Smooth muscle cell (in vitro differentiated cells): Measurements from ENCODE around the gene WNT4. TPM values are rescaled to one million over a fixed set of nuclear protein-coding genes. Genes with fewer than 3 reads are reported as not detected.
"Not testable (repeated sequence)": the region's sequence is repeated elsewhere in the genome, so short reads cannot be mapped to it uniquely, and the experiment has no call there.

Experiments
- DNase-seq: peaks from one replicate; lab custom pipeline; 2025; ENCODE audit not compliant: unreplicated experiment; lab: John Stamatoyannopoulos, UW
- H2AFZ ChIP-seq: fragments of 200-600 bp; sonication (generic); 2 replicates; pipeline ENCODE4 v1.6.0; 2016; ENCODE audit warnings: antibody characterized with exemption, low read depth, mild to moderate bottlenecking
- H3F3A ChIP-seq: fragments of 200-600 bp; sonication (generic); 2 replicates; pipeline ENCODE4 v1.6.0; 2017; ENCODE audit warnings: antibody characterized with exemption, low read depth
- H3K27ac ChIP-seq: fragments of 200-600 bp; sonication (generic); 2 replicates; pipeline ENCODE4 v1.5.1; 2016; ENCODE audit warnings: low read depth, mild to moderate bottlenecking
- H3K27me3 ChIP-seq: fragments of 200-600 bp; sonication (generic); 2 replicates; pipeline ENCODE4 v1.6.1; 2016; ENCODE audit warnings: low read depth, mild to moderate bottlenecking
- H3K36me3 ChIP-seq: fragments of 200-600 bp; sonication (generic); 2 replicates; pipeline ENCODE4 v1.5.1; 2016; ENCODE audit warnings: low read depth
- H3K4me1 ChIP-seq: fragments of 200-600 bp; sonication (generic); 2 replicates; pipeline ENCODE4 v1.5.1; 2016; ENCODE audit warnings: low read depth
- H3K4me2 ChIP-seq: fragments of 200-600 bp; sonication (generic); 2 replicates; pipeline ENCODE4 v1.6.0; 2016; ENCODE audit warnings: mild to moderate bottlenecking
- H3K4me3 ChIP-seq: fragments of 200-600 bp; sonication (generic); 2 replicates; pipeline ENCODE4 v1.5.1; 2016; ENCODE audit warnings: mild to moderate bottlenecking
- H3K79me2 ChIP-seq: fragments of 200-600 bp; sonication (generic); 2 replicates; pipeline ENCODE4 v1.6.0; 2016; ENCODE audit warnings: low read depth, mild to moderate bottlenecking
- H3K9ac ChIP-seq: fragments of 200-600 bp; sonication (generic); 2 replicates; pipeline ENCODE4 v1.6.0; 2016; ENCODE audit warnings: low read depth
- H3K9me3 ChIP-seq: fragments of 200-600 bp; sonication (generic); replicated peaks from 2 replicates; pipeline ENCODE4 v1.5.1; 2016; ENCODE audit warnings: low read depth
- H4K20me1 ChIP-seq: fragments of 200-600 bp; sonication (generic); 2 replicates; pipeline ENCODE4 v1.6.0; 2016; ENCODE audit warnings: low read depth
- CTCF ChIP-seq: fragments of 200-600 bp; sonication (generic); IDR thresholded peaks from 2 replicates; pipeline ENCODE4 v1.5.1; 2017; ENCODE audit warnings: borderline replicate concordance, mild to moderate bottlenecking, antibody characterized with exemption; ENCODE audit not compliant: insufficient read depth, poor library complexity, severe bottlenecking
- WGBS: methylation state at CpG from one replicate; pipeline ENCODE4 v1.1.7; 2016; ENCODE audit warnings: low lambda C conversion rate; 5-methylcytosine and 5-hydroxymethylcytosine counted together
- polyA plus RNA-seq: library from polyadenylated mRNA; unstranded; fragments of >200 nt; fragmentation: Nextera tagmentation; extraction: Ambion mirVana; gene quantifications from 2 replicates; pipeline ENCODE4 v1.2.1, GENCODE V29; 2016
- total RNA-seq: library from RNA; depleted of rRNA; stranded (reverse); fragments of >200 nt; gene quantifications from 2 replicates; pipeline ENCODE4 v1.2.3, GENCODE V29; 2014

WNT4 gene
- total and polyA plus RNA-seq, 2 experiments from 2014 or later, result 0.18 to 0.55 TPM

DNA sequence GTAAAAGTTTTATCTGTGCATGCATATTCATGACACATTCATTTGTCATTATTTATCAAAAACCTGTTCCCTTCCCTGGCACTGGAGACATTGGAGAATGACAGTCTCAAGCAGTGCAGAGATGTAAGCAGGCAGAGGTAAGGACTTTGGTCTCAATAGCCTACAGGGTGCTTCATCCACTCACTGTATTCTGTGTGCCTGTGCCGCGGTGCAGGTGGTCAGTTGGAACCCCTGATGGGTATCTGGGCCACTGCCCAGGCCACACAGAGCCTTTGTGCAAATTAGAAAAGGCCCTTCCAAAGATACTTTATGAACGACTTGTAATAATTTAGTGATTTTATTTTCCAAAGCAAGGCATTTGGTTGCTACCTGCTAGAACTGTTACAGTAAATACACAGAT lies 46.4 kb downstream of the WNT4 start:
- Histone ChIP-seq H3K4me2 (no peak overlapping the region), H3K9me3 (no peaks in the 10 kb centered on the region), H3K27me3 (no peaks in the 10 kb centered on the region), H3K36me3 (no peaks in the 10 kb centered on the region), H3F3A (peaks cover 13% of the 10 kb centered on the region), H3K27ac (no peak overlapping the region), H3K4me3 (no peak overlapping the region), H3K9ac (no peak overlapping the region), H3K4me1 (no peaks in the 10 kb centered on the region), H3K79me2 (peaks cover 90% of the 10 kb centered on the region), H2AFZ (no peak overlapping the region), H4K20me1 (peaks cover 98% of the 10 kb centered on the region)
- 93% methylated on average over 3 of the region's 3 CpGs for WGBS
- DNase-seq, result no peak
- no peak for TF ChIP-seq CTCF

DNA sequence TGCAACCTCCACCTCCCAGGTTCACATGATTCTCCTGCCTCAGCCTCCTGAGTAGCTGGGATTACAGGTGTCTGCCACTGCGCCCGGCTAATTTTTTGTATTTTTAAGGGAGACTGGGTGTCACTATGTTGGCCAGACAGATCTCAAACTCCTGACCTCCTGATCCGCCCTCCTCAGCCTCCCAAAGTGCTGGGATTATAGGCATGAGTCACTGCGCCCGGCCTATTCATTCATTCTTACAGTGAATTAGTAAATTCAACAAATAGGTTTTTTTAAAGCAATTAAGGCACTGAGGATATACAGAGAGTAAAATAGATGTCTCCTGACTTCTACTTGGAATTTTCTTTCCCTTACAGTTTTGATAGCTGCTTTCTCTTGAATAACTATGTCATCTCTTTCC lies 46.9 kb downstream of the WNT4 start:
- Histone ChIP-seq H3K27ac (no peak overlapping the region), H3K79me2 (peaks cover 90% of the 10 kb centered on the region), H3K4me1 (no peaks in the 10 kb centered on the region), H2AFZ (no peak overlapping the region), H3K9me3 (no peaks in the 10 kb centered on the region), H3K4me2 (no peak overlapping the region), H3K36me3 (no peaks in the 10 kb centered on the region), H3K9ac (no peak overlapping the region), H3K27me3 (no peaks in the 10 kb centered on the region), H3K4me3 (no peak overlapping the region), H3F3A (peaks cover 13% of the 10 kb centered on the region), H4K20me1 (peaks cover 98% of the 10 kb centered on the region)
- no peak for TF ChIP-seq CTCF
- 59% methylated on average over 5 of the region's 5 CpGs for WGBS
- no peak for DNase-seq

GRCh38 chr1:22093513-22093912 lies 49.4 kb downstream of the WNT4 start:
- H3K4me2 ChIP-seq, result no peak overlapping the region
- no peaks in the 10 kb centered on the region for H3K9me3 ChIP-seq
- H3K4me1 ChIP-seq, result peaks cover 9% of the 10 kb centered on the region
- H3K36me3 ChIP-seq, result no peaks in the 10 kb centered on the region
- no peaks in the 10 kb centered on the region for H3K27me3 ChIP-seq
- H3F3A ChIP-seq, result peaks cover 8% of the 10 kb centered on the region
- WGBS, result 100% methylated on average over 1 of the region's 1 CpG
- no peak overlapping the region for H3K27ac ChIP-seq
- H4K20me1 ChIP-seq, result peaks cover 98% of the 10 kb centered on the region
- no peak overlapping the region for H3K4me3 ChIP-seq
- TF ChIP-seq CTCF, result no peak
- DNase-seq, result no peak
- no peak overlapping the region for H2AFZ ChIP-seq
- no peak overlapping the region for H3K9ac ChIP-seq
- H3K79me2 ChIP-seq, result peaks cover 92% of the 10 kb centered on the region

- H3K27me3 ChIP-seq, DNase-seq, H3K9me3 ChIP-seq, H3K9ac ChIP-seq, H3K27ac ChIP-seq, H3K36me3 ChIP-seq, H2AFZ ChIP-seq, H3K4me3 ChIP-seq, H3F3A ChIP-seq, H3K4me1 ChIP-seq, H3K4me2 ChIP-seq: not testable (repeated sequence)
- 41% methylated on average over 2 of the region's 3 CpGs for WGBS
- peaks cover 93% of the 10 kb centered on the region for H3K79me2 ChIP-seq
- peaks cover 98% of the 10 kb centered on the region for H4K20me1 ChIP-seq
Observed at GRCh38 chr1:22092026-22092768, 50.7 kb downstream of the WNT4 start.
